Heart right ventricle (tissue), 16 donors: ENCODE measurements around the gene GDPD5. TPM values are rescaled to one million over a fixed set of nuclear protein-coding genes. Genes with fewer than 3 reads are reported as not detected.

ENCODE experiments used
- ATAC-seq, 8 donors: fragments of 200-7000 bp; cut with Tn5 transposase; one replicate each; pipeline ENCODE4 v1.9.1; 2020; ENCODE audit warnings: mild to moderate bottlenecking in 8 of 8, moderate library complexity in 8 of 8, moderate number of reproducible peaks in 1 of 8
- DNase-seq, 2 donors: peaks; one replicate each; pipeline ENCODE4 v3.0.0-alpha.2; 2020
- H3K27ac ChIP-seq, 10 donors: fragments of 200-600 bp; sonication (generic) in 2 of 10; one replicate each; pipeline versions ENCODE4 v1.5.0 to v1.8.0; 2020 to 2022; ENCODE audit warnings: mild to moderate bottlenecking in 3 of 10
- H3K27me3 ChIP-seq, 7 donors: fragments of 200-600 bp; one replicate each; pipeline ENCODE4 v1.8.0; 2021 to 2022; ENCODE audit warnings: mild to moderate bottlenecking in 2 of 7
- H3K36me3 ChIP-seq, 9 donors: fragments of 200-600 bp; sonication (generic) in 1 of 9; one replicate each; pipeline versions ENCODE4 v1.5.0 to v1.8.0; 2020 to 2022; ENCODE audit warnings: mild to moderate bottlenecking in 2 of 9
- H3K4me1 ChIP-seq, 9 donors: fragments of 200-600 bp; sonication (generic) in 1 of 9; one replicate each; pipeline versions ENCODE4 v1.5.0 to v1.8.0; 2020 to 2022; ENCODE audit warnings: mild to moderate bottlenecking in 4 of 9
- H3K4me3 ChIP-seq, 10 donors: fragments of 200-600 bp; sonication (generic) in 2 of 10; one replicate each; pipeline versions ENCODE4 v1.5.0 to v1.8.0; 2020 to 2022; ENCODE audit warnings: mild to moderate bottlenecking in 7 of 10, moderate library complexity in 2 of 10
- H3K9me3 ChIP-seq, 11 donors: fragments of 200-600 bp in 10 of 11; sonication (generic) in 2 of 11; one replicate each; pipeline versions ENCODE4 v1.5.0 to v1.8.0; 2013 to 2022; ENCODE audit warnings: mild to moderate bottlenecking in 2 of 11, control low read depth in 1 of 11, moderate library complexity in 1 of 11
- WGBS, 2 donors: extraction: QIAGEN DNeasy Blood & Tissue Kit; methylation state at CpG; one replicate each; pipeline ENCODE4 v1.1.7; 2013; ENCODE audit warnings: inconsistent platforms in 1 of 2; 5-methylcytosine and 5-hydroxymethylcytosine counted together
- intact Hi-C, 10 donors: fragments of 100-400 bp; cut with DNase I; formaldehyde crosslinking; loops; one replicate each; pipeline versions ENCODE4 v1.11.1 to v1.14.2; 2022
- polyA plus RNA-seq, 2 donors: library from polyadenylated mRNA; stranded (reverse); fragments of 200-250 nt; gene quantifications; one replicate each; pipeline ENCODE4 v1.2.3, GENCODE V29; 2013
- total RNA-seq, 10 donors: library from RNA; stranded (reverse); fragmentation: NEBNext Ultra II Directional in 3 of 10; extraction: Animal tissue kit (Norgen Biotek cat#: 25700) in 3 of 10; gene quantifications; one replicate each; pipeline versions ENCODE4 v1.2.1 to v1.2.4, GENCODE V29; 2021 to 2023
- TF ChIP-seq, protein P1 (sequence below), 9 donors: fragments of 200-600 bp; sonication (generic) in 2 of 9; IDR thresholded peaks; one replicate each; pipeline versions ENCODE4 v1.5.0 to v1.8.0; 2021 to 2022; ENCODE audit warnings: antibody characterized with exemption in 9 of 9, mild to moderate bottlenecking in 5 of 9, moderate library complexity in 1 of 9
- donor health status: Arrhythmogenic right ventricular cardiomyopathy.
- donor health status: ischemic (EF 13 %, LVEDD 7.1; RV severe dilation, severe dysfunction).
- donor health status: healthy with polysubstance abuse.
- donor health status: DM: no; HTN: yes; CAD: no.
- donor health status: DM: no; HTN: no; CAD: no.
- donor health status: ischemic (EF 25% LVEDD 6.9; RV normal size, moderate dysfunction).
- donor health status: ischemic (EF 25% LVEDD 5.7; RV mildly dilated, moderate dysfunction).
- donor health status: healthy.
- donor health status: DM: yes; HTN: yes; CAD: no.
- donor health status: Ischemic cardiomyopathy.
- donor health status: ischemic (EF 35%, LVEDD 5.7; RV mildly dilated, moderate dysfunction).
- donor health status: nonischemic (EF 11% LVEDD 7.7; RV severe dilation, severe dysfunction).
- donor health status: DM: yes; HTN: yes; CAD: no.
- donor health status: PGD.
- donor health status: ischemic (EF 29% LVEDD 5.4; RV normal size, mild dysfunction).
- donor health status: nonischemic (EF 23%, LVEDD 6.1; RV moderate dilation, normal function).

The GDPD5 gene
- total and polyA plus RNA-seq, 12 donors, result 3.3 to 10.3 (median 4.1) TPM

DNA sequence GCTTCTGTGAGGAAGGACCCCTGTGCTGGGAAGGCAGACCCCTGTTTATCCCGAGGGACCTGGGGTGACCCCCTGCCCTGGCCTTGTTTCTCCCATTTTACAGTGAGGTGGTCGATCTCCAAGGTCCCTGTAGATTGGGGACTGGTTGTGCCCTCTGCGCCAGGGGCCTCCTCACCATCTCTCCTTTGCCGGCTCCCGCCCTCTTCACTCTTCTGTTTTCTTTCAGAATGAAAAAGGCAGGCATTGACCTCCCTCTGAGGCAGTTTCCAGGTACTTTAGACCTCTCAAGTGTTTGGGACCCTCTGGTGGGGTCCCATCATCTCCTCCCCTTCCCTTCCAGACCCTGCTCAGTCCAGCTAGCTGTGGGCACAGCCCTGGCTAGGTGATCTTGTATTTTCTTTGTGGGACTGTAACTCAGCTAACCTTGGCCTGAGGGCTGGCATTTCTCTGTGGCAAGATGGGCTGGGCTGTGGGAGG lies 37.8 kb upstream of the GDPD5 start:
- Histone ChIP-seq H3K9me3 (no peaks in the 10 kb centered on the region), H3K4me3 (peak overlapping the region; percentile 72 to 99 (median 88)), H3K27ac (peak overlapping the region; percentile 98 to 100 (median 99)), H3K27me3 (no peaks in the 10 kb centered on the region), H3K36me3 (peaks cover 0 to 35% (median 22%) of the 10 kb centered on the region in 9 donors), H3K4me1 (peaks cover 28 to 89% (median 86%) of the 10 kb centered on the region in 9 donors)
- TF ChIP-seq, protein P1, sequence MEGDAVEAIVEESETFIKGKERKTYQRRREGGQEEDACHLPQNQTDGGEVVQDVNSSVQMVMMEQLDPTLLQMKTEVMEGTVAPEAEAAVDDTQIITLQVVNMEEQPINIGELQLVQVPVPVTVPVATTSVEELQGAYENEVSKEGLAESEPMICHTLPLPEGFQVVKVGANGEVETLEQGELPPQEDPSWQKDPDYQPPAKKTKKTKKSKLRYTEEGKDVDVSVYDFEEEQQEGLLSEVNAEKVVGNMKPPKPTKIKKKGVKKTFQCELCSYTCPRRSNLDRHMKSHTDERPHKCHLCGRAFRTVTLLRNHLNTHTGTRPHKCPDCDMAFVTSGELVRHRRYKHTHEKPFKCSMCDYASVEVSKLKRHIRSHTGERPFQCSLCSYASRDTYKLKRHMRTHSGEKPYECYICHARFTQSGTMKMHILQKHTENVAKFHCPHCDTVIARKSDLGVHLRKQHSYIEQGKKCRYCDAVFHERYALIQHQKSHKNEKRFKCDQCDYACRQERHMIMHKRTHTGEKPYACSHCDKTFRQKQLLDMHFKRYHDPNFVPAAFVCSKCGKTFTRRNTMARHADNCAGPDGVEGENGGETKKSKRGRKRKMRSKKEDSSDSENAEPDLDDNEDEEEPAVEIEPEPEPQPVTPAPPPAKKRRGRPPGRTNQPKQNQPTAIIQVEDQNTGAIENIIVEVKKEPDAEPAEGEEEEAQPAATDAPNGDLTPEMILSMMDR (IDR thresholded peaks at IDR 0.05), result no peak
- ATAC-seq (no peak), DNase-seq (no peak)
- WGBS, 2 donors, result 9 to 13% methylated on average over 5 of the region's 5 CpGs
- intact Hi-C loops, result loop anchor here in 1 of 10 donors (2.0 kb wide), 1 partner anchor 19 kb away; no protein-coding TSS in a partner anchor

- ATAC-seq, result peak; percentile 10 to 59 (median 37)
Measured at GRCh38 chr11:75562836-75563484, 37.2 kb upstream of the GDPD5 start.

DNA sequence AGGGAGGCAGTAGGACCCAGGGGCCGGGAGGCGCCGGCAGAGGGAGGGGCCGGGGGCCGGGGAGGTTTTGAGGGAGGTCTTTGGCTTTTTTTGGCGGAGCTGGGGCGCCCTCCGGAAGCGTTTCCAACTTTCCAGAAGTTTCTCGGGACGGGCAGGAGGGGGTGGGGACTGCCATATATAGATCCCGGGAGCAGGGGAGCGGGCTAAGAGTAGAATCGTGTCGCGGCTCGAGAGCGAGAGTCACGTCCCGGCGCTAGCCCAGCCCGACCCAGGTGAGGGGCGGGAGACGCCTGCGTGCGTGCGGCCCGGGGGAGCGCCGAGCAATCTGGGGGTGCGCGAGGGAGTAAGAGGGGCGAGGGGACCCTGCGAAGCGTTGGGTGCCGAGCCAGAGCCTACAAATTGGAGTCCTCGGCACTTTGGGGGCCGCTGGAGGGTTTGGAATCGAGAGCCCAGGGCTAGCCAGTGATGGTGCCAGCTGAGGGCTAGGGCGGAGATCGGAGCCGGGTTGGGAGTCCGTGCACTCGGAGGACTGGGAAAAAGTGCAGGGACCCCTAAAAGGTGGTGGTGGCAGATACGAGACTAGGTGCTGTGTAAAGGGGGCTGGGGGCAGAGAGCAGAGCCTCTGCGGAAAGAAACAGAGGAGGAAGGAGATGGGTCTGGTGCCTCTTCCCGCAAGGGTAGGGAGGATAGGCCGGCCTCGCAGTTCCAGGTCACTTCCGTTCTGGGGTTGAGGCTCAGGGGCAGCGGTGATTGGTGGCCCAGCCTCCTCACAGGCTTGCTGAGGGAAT lies 36.5 kb upstream of the GDPD5 start, which contains the start of gene SERPINH1:
Gene SERPINH1, plus strand, starts transcription at position 206 of the 788 bp plus-strand sequence. CDS start 4,097 bp downstream, outside the sequence.
- H3K4me1 ChIP-seq, result peaks cover 28 to 89% (median 86%) of the 10 kb centered on the region in 9 donors
- WGBS, 2 donors, result 0 to 1% methylated on average over 51 of the region's 51 CpGs
- intact Hi-C loops, result loop anchor here in 1 of 10 donors (2.0 kb wide), 1 partner anchor 21 kb away; no protein-coding TSS in a partner anchor

More at GRCh38 chr11:75562836-75563484, 37.2 kb upstream of the GDPD5 start:
- Histone ChIP-seq H3K27ac (peak overlapping the region; percentile 98 to 100 (median 99)), H3K9me3 (no peaks in the 10 kb centered on the region), H3K27me3 (no peaks in the 10 kb centered on the region), H3K4me1 (peaks cover 28 to 89% (median 86%) of the 10 kb centered on the region in 9 donors), H3K4me3 (peak overlapping the region; percentile 72 to 99 (median 88)), H3K36me3 (peaks cover 0 to 29% (median 16%) of the 10 kb centered on the region in 9 donors)
- intact Hi-C loops, result loop anchor here in 1 of 10 donors (2.0 kb wide), 1 partner anchor 20 kb away; no protein-coding TSS in a partner anchor
- DNase-seq, result peak; percentile 50 to 77
- TF ChIP-seq, protein P1 (IDR thresholded peaks at IDR 0.05), result no peak
- 2 to 3% methylated on average over 16 of the region's 16 CpGs for WGBS, 2 donors

More for the DNA sequence above, 36.5 kb upstream of the GDPD5 start, which contains the start of gene SERPINH1:
- Histone ChIP-seq H3K27me3 (no peaks in the 10 kb centered on the region), H3K4me3 (peak within 1 kb of the TSS; percentile 72 to 99 (median 88)), H3K9me3 (no peaks in the 10 kb centered on the region), H3K27ac (peak within 1 kb of the TSS; percentile 98 to 100 (median 99)), H3K36me3 (peaks cover 0 to 22% (median 9%) of the 10 kb centered on the region in 9 donors)
- peak; percentile 73 to 86 (median 82) for ATAC-seq
- TF ChIP-seq, protein P1 (IDR thresholded peaks at IDR 0.05), result peak in 1 of 9 donors; percentile 14
- DNase-seq, result peak; percentile 88 to 95
